Natural killer cell (primary cell): ENCODE data around the gene PPM1L. TPM values are rescaled to one million over a fixed set of nuclear protein-coding genes. Genes with fewer than 3 reads are reported as not detected.
A peak's percentile ranks its signal among the peaks of the same experiment; 100 is the strongest.

Experiments used
- ATAC-seq, 3 donors: fragments of 150-1000 bp in 2 of 3; fragments of 200-7000 bp in 1 of 3; cut with Tn5 transposase; 1 replicate in 1 of 3; 2 replicates in 2 of 3; pipeline ENCODE4 v1.10.0; 2021; ENCODE audit warnings: mild to moderate bottlenecking in 2 of 3, moderate library complexity in 2 of 3
- DNase-seq, 2 donors: peaks; one replicate each; pipeline versions ENCODE4 v3.0.0 to v3.0.0-alpha.2; 2013 to 2021; ENCODE audit warnings: mixed read lengths in 1 of 2
- H3K27ac ChIP-seq: one replicate; pipeline ENCODE4 v1.5.1; 2013; ENCODE audit warnings: mild to moderate bottlenecking, low read length
- H3K27me3 ChIP-seq: one replicate; pipeline ENCODE4 v1.6.1; 2013; ENCODE audit warnings: low read length; ENCODE audit not compliant: control insufficient read depth, insufficient read depth
- H3K36me3 ChIP-seq: one replicate; pipeline ENCODE4 v1.6.1; 2013; ENCODE audit warnings: low read length; ENCODE audit not compliant: control insufficient read depth, insufficient read depth
- H3K4me1 ChIP-seq: one replicate; pipeline ENCODE4 v1.6.1; 2013; ENCODE audit warnings: low read length; ENCODE audit not compliant: control insufficient read depth, insufficient read depth
- H3K4me3 ChIP-seq: one replicate; pipeline ENCODE4 v1.5.1; 2013; ENCODE audit warnings: low read length
- H3K9me3 ChIP-seq: one replicate; pipeline ENCODE4 v1.6.1; 2013; ENCODE audit warnings: low read length; ENCODE audit not compliant: control insufficient read depth, insufficient read depth
- H3K27ac Mint-ChIP-seq, 2 donors: one replicate each; pipeline ENCODE4 v1.8.0; 2022; ENCODE audit warnings: mild to moderate bottlenecking in 2 of 2, mixed read lengths in 2 of 2, moderate library complexity in 1 of 2
- H3K27me3 Mint-ChIP-seq, 2 donors: one replicate each; pipeline ENCODE4 v1.8.0; 2022; ENCODE audit warnings: low read depth in 2 of 2, mixed read lengths in 2 of 2
- H3K36me3 Mint-ChIP-seq: one replicate; pipeline ENCODE4 v1.8.0; 2022; ENCODE audit warnings: mixed read lengths
- H3K4me1 Mint-ChIP-seq, 2 donors: one replicate each; pipeline ENCODE4 v1.8.0; 2022; ENCODE audit warnings: mixed read lengths in 2 of 2
- H3K4me3 Mint-ChIP-seq: one replicate; pipeline ENCODE4 v1.8.0; 2022; ENCODE audit warnings: mild to moderate bottlenecking, moderate library complexity, mixed read lengths
- H3K9me3 Mint-ChIP-seq, 2 donors: one replicate each; pipeline ENCODE4 v1.8.0; 2022; ENCODE audit warnings: mixed read lengths in 2 of 2
- CTCF ChIP-seq: fragments of 200-600 bp; IDR thresholded peaks from one replicate; pipeline ENCODE4 v1.8.0; 2022; ENCODE audit warnings: antibody characterized with exemption
- WGBS: methylation state at CpG from one replicate; pipeline ENCODE4 v1.1.7; 2013; ENCODE audit warnings: missing lambda C conversion rate; ENCODE audit not compliant: insufficient coverage; 5-methylcytosine and 5-hydroxymethylcytosine counted together
- intact Hi-C: fragments of 100-400 bp; cut with micrococcal nuclease; formaldehyde crosslinking; loops from one replicate; pipeline ENCODE4 v1.14.2; 2022
- total RNA-seq, 4 donors: library from RNA; stranded (reverse); fragments of 120-200 nt in 1 of 4; gene quantifications; one replicate each; pipeline versions ENCODE4 v1.2.3 to v1.2.4, GENCODE V29; 2013 to 2022

PPM1L gene
- total RNA-seq, 3 donors from 2014 or later (not counting 1 experiment from before 2014, with no cell fraction given), result 52.6 to 73.2 (median 52.9) TPM

DNA sequence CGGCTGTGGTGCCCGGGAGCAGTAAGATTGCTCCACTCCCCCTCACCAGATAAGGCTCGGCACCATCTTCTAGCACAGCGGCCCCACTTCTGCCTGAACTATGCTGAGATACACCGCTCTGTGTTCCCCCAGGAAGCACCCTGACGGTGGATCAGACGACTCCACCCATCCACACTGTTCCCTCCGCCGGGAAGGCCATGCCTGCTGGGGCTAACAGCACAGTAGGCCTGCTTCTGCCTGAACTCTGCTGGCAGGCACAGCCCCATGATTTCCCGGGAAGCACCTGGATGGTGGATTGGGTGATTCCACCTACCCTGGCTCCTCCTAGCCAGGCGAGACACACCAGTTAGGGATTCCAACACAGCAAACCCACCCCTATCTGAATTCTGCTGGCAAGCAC lies 36.3 kb upstream of the PPM1L start:
- peaks cover 10 to 26% of the 10 kb centered on the region in 2 donors for H3K27me3 Mint-ChIP-seq
- H3K36me3 Mint-ChIP-seq, result no peaks in the 10 kb centered on the region
- DNase-seq, result no peak
- H3K4me1 Mint-ChIP-seq, result no peaks in the 10 kb centered on the region
- Histone ChIP-seq H3K4me3 (no peak overlapping the region), H3K27me3 (no peaks in the 10 kb centered on the region), H3K36me3 (no peaks in the 10 kb centered on the region), H3K9me3 (no peaks in the 10 kb centered on the region), H3K27ac (no peak overlapping the region), H3K4me1 (no peaks in the 10 kb centered on the region)
- ATAC-seq, result no peak
- intact Hi-C loops, result no loop called here
- no peak overlapping the region for H3K27ac Mint-ChIP-seq
- no peaks in the 10 kb centered on the region for H3K9me3 Mint-ChIP-seq
- TF ChIP-seq CTCF, result no peak
- 93% methylated on average over 11 of the region's 11 CpGs for WGBS
- no peak overlapping the region for H3K4me3 Mint-ChIP-seq

GRCh38 chr3:160720123-160720746 lies 35.8 kb upstream of the PPM1L start:
- Histone ChIP-seq H3K9me3 (no peaks in the 10 kb centered on the region), H3K4me1 (no peaks in the 10 kb centered on the region), H3K4me3 (no peak overlapping the region), H3K27me3 (no peaks in the 10 kb centered on the region), H3K27ac (no peak overlapping the region), H3K36me3 (no peaks in the 10 kb centered on the region)
- 87% methylated on average over 5 of the region's 5 CpGs for WGBS
- H3K36me3 Mint-ChIP-seq, result no peaks in the 10 kb centered on the region
- H3K27ac Mint-ChIP-seq, result no peak overlapping the region
- ATAC-seq (peak in 1 of 3 donors; percentile 37), DNase-seq (peak in 1 of 2 donors; percentile 5)
- TF ChIP-seq CTCF, result no peak
- no peak overlapping the region for H3K4me3 Mint-ChIP-seq
- intact Hi-C loops, result no loop called here
- H3K4me1 Mint-ChIP-seq, result no peaks in the 10 kb centered on the region
- H3K27me3 Mint-ChIP-seq, result peaks cover 10 to 21% of the 10 kb centered on the region in 2 donors
- H3K9me3 Mint-ChIP-seq, result no peaks in the 10 kb centered on the region

- ATAC-seq, result no peak
- Mint-ChIP-seq H3K4me1 (no peaks in the 10 kb centered on the region), H3K27me3 (peaks cover 9 to 12% of the 10 kb centered on the region in 2 donors), H3K9me3 (no peaks in the 10 kb centered on the region), H3K4me3 (no peak overlapping the region), H3K36me3 (no peaks in the 10 kb centered on the region), H3K27ac (no peak overlapping the region)
- Histone ChIP-seq H3K9me3 (no peaks in the 10 kb centered on the region), H3K27me3 (no peaks in the 10 kb centered on the region), H3K4me3 (no peak overlapping the region), H3K36me3 (no peaks in the 10 kb centered on the region), H3K4me1 (no peaks in the 10 kb centered on the region), H3K27ac (no peak overlapping the region)
- intact Hi-C loops, result no loop called here
- TF ChIP-seq CTCF, result no peak
- WGBS, result 80% methylated on average over 1 of the region's 2 CpGs
- no peak for DNase-seq
Measured at GRCh38 chr3:160722331-160722730, 33.7 kb upstream of the PPM1L start.

- Histone ChIP-seq H3K27me3 (no peaks in the 10 kb centered on the region), H3K4me3 (no peak overlapping the region), H3K36me3 (no peaks in the 10 kb centered on the region), H3K9me3 (no peaks in the 10 kb centered on the region), H3K27ac (no peak overlapping the region), H3K4me1 (no peaks in the 10 kb centered on the region)
- WGBS, result 92% methylated on average over 2 of the region's 2 CpGs
- intact Hi-C loops, result no loop called here
- Mint-ChIP-seq H3K27ac (no peak overlapping the region), H3K4me3 (no peak overlapping the region), H3K27me3 (peaks cover 12% of the 10 kb centered on the region in 2 donors), H3K9me3 (no peaks in the 10 kb centered on the region), H3K36me3 (no peaks in the 10 kb centered on the region), H3K4me1 (no peaks in the 10 kb centered on the region)
- no peak for ATAC-seq
- TF ChIP-seq CTCF, result no peak
- no peak for DNase-seq
Measured at GRCh38 chr3:160725338-160725737, 30.7 kb upstream of the PPM1L start.
